Activated CD4-positive, alpha-beta memory T cell treated with anti-CD3 and anti-CD28 coated beads, Interleukin-2, amount 10 ng/mL, durations not matched to agents 7 days and 5 days (primary cell): ENCODE results near the gene LRRC49. TPM values are rescaled to one million over a fixed set of nuclear protein-coding genes. Genes with fewer than 3 reads are reported as not detected.
"Not testable (repeated sequence)": the region's sequence is repeated elsewhere in the genome, so short reads cannot be mapped to it uniquely, and the experiment has no call there.

Experiments
- CTCF ChIA-PET: fragments of 350-600 bp; sonication (Branson Sonifier 250); formaldehyde crosslinking; loops from one replicate; lab custom pipeline; 2021; ENCODE audit warnings: antibody characterized with exemption, inconsistent platforms; lab: Charles Lee
- POLR2A ChIA-PET: fragments of 350-600 bp; sonication (Branson Sonifier 250); formaldehyde crosslinking; loops from one replicate; lab custom pipeline; 2021; ENCODE audit warnings: antibody characterized with exemption; lab: Charles Lee
- DNase-seq: peaks from one replicate; pipeline ENCODE4 v3.0.0-alpha.2; 2020
- H3K27ac Mint-ChIP-seq: one replicate; pipeline ENCODE4 v1.8.0; 2021; ENCODE audit warnings: mild to moderate bottlenecking, mixed read lengths
- H3K27me3 Mint-ChIP-seq: one replicate; pipeline ENCODE4 v1.8.0; 2021; ENCODE audit warnings: mixed read lengths
- H3K36me3 Mint-ChIP-seq: one replicate; pipeline ENCODE4 v1.8.0; 2021; ENCODE audit warnings: low read depth, mixed read lengths
- H3K4me1 Mint-ChIP-seq: one replicate; pipeline ENCODE4 v1.8.0; 2021; ENCODE audit warnings: mixed read lengths
- H3K4me3 Mint-ChIP-seq: one replicate; pipeline ENCODE4 v1.8.0; 2021; ENCODE audit warnings: mild to moderate bottlenecking, mixed read lengths
- H3K9me3 Mint-ChIP-seq: one replicate; pipeline ENCODE4 v1.8.0; 2021; ENCODE audit warnings: mixed read lengths
- total RNA-seq, 2 experiments: library from RNA; stranded (reverse); gene quantifications; one replicate each; pipeline ENCODE4 v1.2.3, GENCODE V29; 2021

The LRRC49 gene
- total RNA-seq, 2 experiments from 2014 or later, result not detected

DNA sequence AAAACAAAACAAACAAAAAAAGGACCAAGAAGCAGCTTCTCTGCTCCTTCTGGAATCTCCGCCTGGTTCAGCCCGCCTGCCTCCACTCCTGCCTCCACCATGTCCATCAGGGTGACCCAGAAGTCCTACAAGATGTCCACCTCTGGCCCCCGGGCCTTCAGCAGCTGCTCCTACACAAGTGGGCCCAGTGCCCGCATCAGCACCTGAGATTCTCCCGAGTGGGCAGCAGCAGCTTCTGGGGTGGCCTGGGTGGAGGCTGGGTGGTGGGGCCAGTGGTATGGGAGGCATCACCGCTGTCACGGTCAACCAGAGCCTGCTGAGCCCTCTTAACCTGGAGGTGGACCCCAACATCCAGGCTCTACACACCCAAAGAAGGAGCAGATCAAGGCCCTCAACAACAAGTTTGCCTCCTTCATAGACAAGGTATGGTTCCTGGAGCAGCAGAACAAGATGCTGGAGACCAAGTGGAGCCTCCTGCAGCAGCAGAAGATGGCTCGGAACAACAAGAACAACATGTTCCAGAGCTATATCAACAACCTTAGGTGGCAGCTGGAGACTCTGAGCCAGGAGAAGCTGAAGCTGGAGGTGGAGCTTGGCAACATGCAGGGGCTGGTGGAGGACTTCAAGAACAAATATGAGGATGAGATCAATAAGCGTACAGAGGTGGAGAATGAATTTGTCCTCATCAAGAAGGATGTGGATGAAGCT, 33.9 kb upstream of the LRRC49 start:
- H3K4me3 Mint-ChIP-seq, H3K36me3 Mint-ChIP-seq, H3K9me3 Mint-ChIP-seq, POLR2A ChIA-PET, H3K27ac Mint-ChIP-seq, CTCF ChIA-PET, H3K4me1 Mint-ChIP-seq, DNase-seq: not testable (repeated sequence)
- peaks cover 19% of the 10 kb centered on the region for H3K27me3 Mint-ChIP-seq

DNA sequence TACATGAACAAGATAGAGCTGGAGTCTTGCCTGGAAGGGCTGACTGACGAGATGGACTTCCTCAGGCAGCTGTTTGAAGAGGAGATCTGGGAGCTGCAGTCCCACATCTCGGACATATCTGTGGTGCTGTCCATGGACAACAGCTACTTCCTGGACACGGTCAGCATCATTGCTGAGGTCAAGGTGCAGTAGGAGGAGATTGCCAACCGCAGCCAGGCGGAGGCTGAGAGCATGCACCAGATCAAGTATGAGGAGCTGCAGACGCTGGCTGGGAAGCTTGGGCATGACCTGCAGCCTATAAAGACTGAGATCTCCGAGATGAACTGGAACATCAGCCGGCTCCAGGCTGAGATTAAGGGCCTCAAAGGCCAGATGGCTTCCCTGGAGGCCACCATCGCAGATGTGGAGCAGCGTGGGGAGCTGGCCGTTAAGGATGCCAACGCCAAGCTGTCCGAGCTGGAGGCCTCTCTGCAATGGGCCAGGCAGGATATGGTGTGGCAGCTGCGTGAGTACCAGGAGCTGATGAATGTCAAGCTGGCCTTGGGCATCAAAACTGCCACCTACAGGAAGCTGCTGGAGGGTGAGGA, 33.2 kb upstream of the LRRC49 start:
- H3K4me3 Mint-ChIP-seq, result no peak overlapping the region
- H3K36me3 Mint-ChIP-seq, result no peaks in the 10 kb centered on the region
- H3K27ac Mint-ChIP-seq, result no peak overlapping the region
- H3K4me1 Mint-ChIP-seq, result peaks cover 3% of the 10 kb centered on the region
- H3K27me3 Mint-ChIP-seq, result peaks cover 17% of the 10 kb centered on the region
- ChIA-PET POLR2A (no interaction called here), CTCF (no interaction called here)
- no peaks in the 10 kb centered on the region for H3K9me3 Mint-ChIP-seq
- DNase-seq, result no peak

DNA sequence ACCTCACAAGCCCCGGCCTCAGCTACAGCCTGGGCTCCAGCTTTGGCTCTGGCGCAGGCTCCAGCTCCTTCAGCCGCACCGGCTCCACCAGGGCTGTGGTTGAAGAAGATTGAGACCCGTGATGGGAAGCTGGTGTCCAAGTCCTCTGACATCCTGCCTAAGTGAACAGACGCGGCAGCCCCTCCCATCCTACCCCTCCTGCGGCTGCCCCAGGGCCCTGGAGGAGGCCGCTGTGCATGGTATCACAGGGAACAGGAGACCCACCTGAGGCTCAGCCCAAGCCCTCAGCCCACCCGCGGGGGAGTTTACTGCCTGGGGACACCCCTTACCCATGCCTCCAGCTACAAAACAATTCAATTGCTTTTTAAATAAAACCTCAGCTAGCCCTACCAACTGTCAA, 32.6 kb upstream of the LRRC49 start:
- Mint-ChIP-seq H3K4me1 (no peaks in the 10 kb centered on the region), H3K4me3 (no peak overlapping the region), H3K36me3 (no peaks in the 10 kb centered on the region), H3K27me3 (peaks cover 11% of the 10 kb centered on the region), H3K27ac (no peak overlapping the region), H3K9me3 (no peaks in the 10 kb centered on the region)
- POLR2A ChIA-PET, result no interaction called here
- CTCF ChIA-PET, result no interaction called here
- no peak for DNase-seq

DNA sequence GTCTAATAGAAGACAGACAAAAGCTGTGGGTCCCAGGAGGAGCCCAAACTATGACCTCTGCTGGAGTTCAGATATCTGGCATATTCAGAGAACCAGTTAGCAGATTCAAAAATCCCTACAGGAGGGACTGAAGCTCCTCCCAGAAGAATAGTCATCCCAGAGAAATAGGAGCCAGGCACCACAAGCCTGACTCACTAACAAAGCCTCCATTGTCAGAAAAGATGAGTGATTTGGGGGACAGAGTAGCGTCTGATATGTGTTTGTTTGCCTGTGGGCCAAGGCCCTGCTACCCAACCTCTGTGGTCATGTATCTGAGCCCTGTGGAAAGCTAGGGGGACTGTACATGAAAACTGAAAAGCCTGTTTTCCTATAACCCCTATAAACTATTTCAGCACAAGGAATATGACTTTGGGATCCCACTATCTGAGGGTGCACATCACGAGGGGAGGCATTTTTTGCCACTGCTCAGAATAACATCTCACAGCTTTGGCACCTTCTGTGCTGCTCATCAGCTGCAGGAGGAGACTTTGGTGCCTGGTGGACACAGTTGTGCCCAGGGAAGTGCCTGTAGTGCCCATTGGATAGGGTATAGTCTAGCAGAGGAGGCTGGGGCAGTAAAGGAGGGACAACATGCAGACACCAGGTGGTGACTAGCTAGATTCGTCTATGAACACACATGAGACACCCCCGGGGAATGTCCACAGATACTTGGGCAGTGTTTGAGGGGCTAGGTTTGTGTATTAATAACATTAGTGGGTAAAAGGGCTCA, 29.0 kb upstream of the LRRC49 start:
- Mint-ChIP-seq H3K27me3 (no peaks in the 10 kb centered on the region), H3K9me3 (no peaks in the 10 kb centered on the region), H3K36me3 (no peaks in the 10 kb centered on the region), H3K4me3 (no peak overlapping the region), H3K27ac (no peak overlapping the region), H3K4me1 (no peaks in the 10 kb centered on the region)
- ChIA-PET POLR2A (no interaction called here), CTCF (no interaction called here)
- no peak for DNase-seq

DNA sequence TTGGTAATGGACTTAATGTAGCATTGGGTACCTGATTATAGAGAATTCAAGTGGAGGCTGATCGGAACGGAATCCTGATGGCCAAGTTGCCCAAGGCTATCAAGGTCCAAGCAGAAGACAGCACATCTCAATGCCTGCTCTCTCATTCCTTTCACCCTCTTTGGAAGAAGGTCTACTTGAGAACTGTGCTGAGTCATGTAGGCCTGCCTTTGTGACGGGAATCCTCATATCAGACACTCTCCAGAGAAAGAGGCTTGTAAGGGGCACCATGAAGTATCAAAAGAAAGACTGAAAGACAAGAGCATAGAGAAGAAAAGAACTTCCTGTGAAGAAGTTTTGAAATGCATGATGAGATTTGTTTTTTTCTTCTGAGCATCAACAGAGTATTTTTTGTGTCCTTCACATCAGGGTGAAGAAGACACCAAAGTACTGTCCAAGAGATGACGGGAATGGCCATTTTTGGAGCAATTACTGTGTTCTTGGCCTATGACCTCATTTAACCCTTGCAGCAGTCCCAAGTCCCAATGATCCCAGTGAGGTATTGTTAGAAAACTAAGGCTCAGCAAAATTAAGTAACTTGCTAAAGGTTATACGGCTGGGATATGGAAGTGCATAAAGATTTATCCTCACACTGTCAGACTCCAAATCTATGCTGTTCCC, 25.5 kb upstream of the LRRC49 start:
- no peaks in the 10 kb centered on the region for H3K27me3 Mint-ChIP-seq
- DNase-seq, result no peak
- no peaks in the 10 kb centered on the region for H3K36me3 Mint-ChIP-seq
- CTCF ChIA-PET, result no interaction called here
- no peaks in the 10 kb centered on the region for H3K9me3 Mint-ChIP-seq
- H3K4me1 Mint-ChIP-seq, result no peaks in the 10 kb centered on the region
- no peak overlapping the region for H3K4me3 Mint-ChIP-seq
- no peak overlapping the region for H3K27ac Mint-ChIP-seq
- POLR2A ChIA-PET, result no interaction called here

DNA sequence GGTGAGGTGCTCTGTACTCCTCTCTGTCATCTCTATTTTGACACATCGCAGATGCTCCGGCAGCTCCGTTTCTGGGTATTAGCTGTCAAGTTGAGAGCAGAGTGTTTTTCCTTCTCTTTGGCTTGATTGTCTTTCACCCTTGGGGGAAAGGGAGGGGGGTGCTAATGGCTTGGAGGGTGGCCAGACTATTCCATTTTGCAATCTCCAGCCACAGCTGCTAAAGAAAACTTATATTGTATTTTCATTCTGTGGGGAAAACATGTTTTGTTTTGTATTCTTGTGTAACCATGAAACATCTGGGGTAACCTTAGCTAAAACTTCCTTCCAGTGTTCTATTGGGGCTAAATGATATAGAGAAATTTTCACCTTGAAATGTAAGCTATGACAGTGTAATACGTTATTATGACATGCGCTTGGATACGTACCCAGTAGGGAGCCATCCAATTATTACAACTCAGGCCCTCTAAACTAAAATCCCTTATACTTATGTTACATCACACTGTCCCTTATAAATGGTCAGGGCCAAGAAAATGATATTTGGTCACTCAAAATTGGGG, 24.6 kb upstream of the LRRC49 start:
- POLR2A ChIA-PET, result no interaction called here
- H3K9me3 Mint-ChIP-seq, result no peaks in the 10 kb centered on the region
- no peak for DNase-seq
- no peak overlapping the region for H3K4me3 Mint-ChIP-seq
- no peaks in the 10 kb centered on the region for H3K27me3 Mint-ChIP-seq
- CTCF ChIA-PET, result no interaction called here
- H3K36me3 Mint-ChIP-seq, result no peaks in the 10 kb centered on the region
- H3K27ac Mint-ChIP-seq, result no peak overlapping the region
- no peaks in the 10 kb centered on the region for H3K4me1 Mint-ChIP-seq

DNA sequence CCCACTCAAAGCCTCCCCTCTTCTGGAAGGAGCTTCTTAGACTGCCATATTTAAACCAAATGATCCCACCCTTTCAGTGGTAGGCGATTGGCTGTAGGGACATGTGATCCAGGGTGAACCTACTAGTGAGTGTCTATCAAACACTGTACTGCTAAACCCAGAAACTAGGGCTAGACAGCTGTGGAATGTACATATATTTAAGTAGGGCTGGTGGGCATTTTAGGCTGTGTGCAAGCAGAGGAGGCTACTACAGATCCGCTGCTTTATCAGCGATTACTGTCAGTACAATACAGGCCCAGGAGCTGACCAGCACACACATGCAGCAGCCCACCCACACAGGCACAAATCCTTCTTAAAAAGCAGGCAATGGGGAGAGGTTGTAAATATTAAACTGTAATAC, 23.3 kb upstream of the LRRC49 start:
- Mint-ChIP-seq H3K4me1 (no peaks in the 10 kb centered on the region), H3K36me3 (no peaks in the 10 kb centered on the region), H3K9me3 (no peaks in the 10 kb centered on the region), H3K27me3 (peaks cover 4% of the 10 kb centered on the region), H3K4me3 (no peak overlapping the region), H3K27ac (no peak overlapping the region)
- no peak for DNase-seq
- ChIA-PET CTCF (no interaction called here), POLR2A (no interaction called here)

DNA sequence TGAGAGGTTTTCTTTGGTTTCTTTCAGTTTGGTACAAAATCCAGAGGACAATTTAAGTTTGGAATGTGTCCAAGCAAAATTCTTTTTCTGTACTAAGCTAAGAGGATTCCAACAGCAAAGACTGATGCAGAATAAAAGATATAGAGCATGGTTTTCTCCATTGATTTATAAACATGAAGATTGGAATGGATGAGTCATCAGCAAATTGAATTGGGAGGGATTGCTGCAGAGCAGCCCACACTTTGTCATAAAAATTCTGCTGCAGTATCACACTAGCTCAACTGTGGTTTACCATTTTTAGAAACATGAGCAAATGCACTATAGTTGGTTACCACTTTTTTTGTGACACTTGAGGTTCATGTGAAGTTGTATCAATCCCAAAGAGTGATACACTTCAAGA, 22.6 kb upstream of the LRRC49 start:
- H3K27ac Mint-ChIP-seq, result no peak overlapping the region
- no peak overlapping the region for H3K4me3 Mint-ChIP-seq
- ChIA-PET POLR2A (no interaction called here), CTCF (no interaction called here)
- no peak for DNase-seq
- H3K36me3 Mint-ChIP-seq, result no peaks in the 10 kb centered on the region
- no peaks in the 10 kb centered on the region for H3K4me1 Mint-ChIP-seq
- no peaks in the 10 kb centered on the region for H3K9me3 Mint-ChIP-seq
- peaks cover 7% of the 10 kb centered on the region for H3K27me3 Mint-ChIP-seq

DNA sequence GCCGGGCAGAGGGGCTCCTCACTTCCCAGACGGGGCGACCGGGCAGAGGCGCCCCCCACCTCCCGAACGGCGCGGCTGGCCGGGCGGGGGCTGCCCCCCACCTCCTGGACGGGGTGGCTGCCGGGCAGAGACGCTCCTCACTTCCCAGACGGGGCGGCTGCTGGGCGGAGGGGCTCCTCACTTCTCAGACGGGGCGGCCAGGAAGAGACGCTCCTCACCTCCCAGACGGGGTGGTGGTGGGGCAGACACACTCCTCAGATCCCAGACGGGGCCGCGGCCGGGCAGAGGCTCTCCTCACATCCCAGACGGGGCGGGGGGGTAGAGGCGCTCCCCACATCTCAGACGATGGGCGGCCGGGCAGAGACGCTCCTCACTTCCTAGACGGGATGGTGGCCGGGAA, 21.1 kb upstream of the LRRC49 start:
- H3K27ac Mint-ChIP-seq, POLR2A ChIA-PET, H3K9me3 Mint-ChIP-seq, DNase-seq, H3K4me3 Mint-ChIP-seq, CTCF ChIA-PET, H3K36me3 Mint-ChIP-seq, H3K4me1 Mint-ChIP-seq: not testable (repeated sequence)
- peaks cover 11% of the 10 kb centered on the region for H3K27me3 Mint-ChIP-seq

DNA sequence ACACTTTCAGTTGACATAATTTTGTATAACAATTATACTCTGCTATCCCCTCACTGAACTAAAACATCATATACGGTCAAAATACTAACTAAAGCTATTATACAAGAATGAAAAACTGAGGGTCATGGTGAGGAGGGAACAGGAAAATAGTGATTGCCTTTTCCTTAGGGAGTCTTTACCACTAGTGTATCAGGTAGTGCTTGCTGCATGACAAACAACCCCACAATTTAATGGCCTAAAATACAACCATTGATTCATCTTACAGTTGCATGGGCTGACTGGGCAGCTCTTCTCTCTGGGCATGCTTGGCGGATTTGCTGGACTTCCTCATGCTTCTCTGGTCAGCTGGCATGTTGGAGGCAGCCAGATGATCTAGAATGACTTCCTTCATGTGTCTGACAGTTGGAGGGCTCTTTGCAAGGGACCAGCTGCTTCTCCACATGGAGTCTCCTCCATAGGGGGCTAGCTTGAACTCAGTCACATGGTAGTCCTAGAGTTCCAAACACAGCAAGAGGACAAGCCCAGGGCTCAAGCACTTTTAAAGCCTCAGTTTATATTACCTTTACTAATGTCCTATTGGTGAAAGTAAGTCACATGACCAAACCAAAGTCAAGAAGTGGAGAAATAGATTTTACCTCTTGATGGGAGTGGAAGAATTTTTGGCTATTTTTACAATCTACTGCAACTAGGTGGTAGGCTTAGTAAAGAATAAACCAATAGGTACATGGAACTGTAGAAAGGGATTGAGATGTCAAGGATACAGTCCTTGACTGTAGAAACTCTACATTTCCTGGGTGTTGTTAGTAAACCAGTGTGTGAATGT, 19.2 kb upstream of the LRRC49 start:
- Mint-ChIP-seq H3K4me3 (no peak overlapping the region), H3K27ac (no peak overlapping the region), H3K27me3 (peaks cover 15% of the 10 kb centered on the region), H3K36me3 (no peaks in the 10 kb centered on the region), H3K9me3 (no peaks in the 10 kb centered on the region), H3K4me1 (no peaks in the 10 kb centered on the region)
- ChIA-PET CTCF (no interaction called here), POLR2A (no interaction called here)
- DNase-seq, result no peak

DNA sequence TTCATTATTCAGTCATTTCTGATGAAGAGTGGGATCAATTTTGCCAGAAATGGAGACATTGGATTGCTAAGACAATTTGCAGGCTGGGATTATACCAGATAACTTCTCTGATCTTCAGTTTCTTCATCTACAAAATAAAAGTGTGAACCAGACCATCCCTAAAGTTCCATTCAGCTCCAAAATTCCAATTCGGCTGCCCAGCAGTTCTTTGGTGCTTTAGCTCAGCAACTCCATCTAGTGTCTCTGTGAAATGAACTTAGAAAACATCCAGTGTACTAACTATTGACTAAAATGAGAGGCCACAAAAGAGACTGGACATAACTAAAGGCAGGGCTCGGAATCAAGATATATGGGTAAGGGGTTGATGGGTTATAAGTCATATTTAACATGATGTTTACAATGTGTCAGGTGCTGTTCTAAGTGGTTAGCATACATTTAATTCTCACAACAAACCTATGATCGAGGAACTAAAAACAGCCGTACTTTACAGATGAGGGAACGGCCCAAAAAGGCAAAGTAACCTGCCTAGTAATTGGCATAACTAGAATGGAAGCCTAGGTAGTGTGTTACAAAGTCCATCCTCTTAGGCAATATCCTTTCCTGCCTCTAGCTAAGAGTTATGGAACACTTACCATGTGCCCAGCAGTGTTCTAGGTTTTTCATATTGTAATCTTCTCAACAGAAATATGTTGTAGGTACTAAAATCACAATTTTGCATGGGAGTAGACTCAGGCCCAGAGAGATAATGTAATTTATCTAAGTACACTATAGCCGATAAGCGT, 17.4 kb upstream of the LRRC49 start:
- no peaks in the 10 kb centered on the region for H3K36me3 Mint-ChIP-seq
- POLR2A ChIA-PET, result no interaction called here
- DNase-seq, result no peak

DNA sequence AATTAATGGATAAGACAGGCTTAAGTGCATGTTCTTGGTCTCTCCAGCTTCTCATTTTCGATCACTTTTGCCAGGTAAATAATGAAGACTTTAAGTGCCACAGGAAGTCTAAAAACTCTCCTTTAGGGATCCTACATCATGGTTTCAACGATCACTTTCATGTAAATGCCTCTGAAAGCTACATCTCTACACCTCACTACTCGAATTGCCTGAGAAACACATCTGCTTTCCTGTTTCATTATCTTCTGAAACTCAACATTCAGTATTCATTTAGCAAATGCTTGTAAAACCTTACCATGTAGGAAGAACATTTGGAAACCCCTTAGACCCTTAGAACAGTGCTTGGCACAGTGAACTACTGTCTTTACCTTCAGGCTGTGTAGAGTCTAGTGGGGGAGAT, 16.6 kb upstream of the LRRC49 start:
- Mint-ChIP-seq H3K36me3 (no peaks in the 10 kb centered on the region), H3K4me1 (no peaks in the 10 kb centered on the region), H3K27me3 (peaks cover 22% of the 10 kb centered on the region), H3K4me3 (no peak overlapping the region), H3K9me3 (no peaks in the 10 kb centered on the region), H3K27ac (no peak overlapping the region)
- ChIA-PET POLR2A (no interaction called here), CTCF (no interaction called here)
- DNase-seq, result no peak

More for the DNA sequence above, 17.4 kb upstream of the LRRC49 start:
- H3K27me3 Mint-ChIP-seq, result peaks cover 22% of the 10 kb centered on the region
- H3K4me1 Mint-ChIP-seq, result no peaks in the 10 kb centered on the region
- no peaks in the 10 kb centered on the region for H3K9me3 Mint-ChIP-seq
- no peak overlapping the region for H3K27ac Mint-ChIP-seq
- CTCF ChIA-PET, result interaction anchor here (0.6 kb wide), 1 partner anchor 1199 kb away, joined by 3 read pairs; no protein-coding TSS in a partner anchor
- H3K4me3 Mint-ChIP-seq, result no peak overlapping the region
